Neuronal stem cell (in vitro differentiated cells): ENCODE results near the gene ARMH3.

ENCODE experiments used
- DNase-seq: peaks from one replicate; pipeline ENCODE4 v3.0.0-alpha.2; 2013; ENCODE audit warnings: low spot score
- H2AFZ ChIP-seq: one replicate; pipeline ENCODE4 v1.6.1; 2013; ENCODE audit warnings: mild to moderate bottlenecking, low read length, inconsistent platforms
- H2AK5ac ChIP-seq: 2 replicates; pipeline ENCODE4 v1.6.1; 2013; ENCODE audit warnings: low read depth, mild to moderate bottlenecking, inconsistent platforms, low read length, moderate library complexity, mixed read lengths
- H2BK120ac ChIP-seq: 2 replicates; pipeline ENCODE4 v1.6.1; 2013; ENCODE audit warnings: low read depth, mild to moderate bottlenecking, inconsistent platforms, low read length, moderate library complexity, mixed read lengths
- H2BK12ac ChIP-seq: one replicate; pipeline ENCODE4 v1.6.1; 2013; ENCODE audit warnings: low read length, inconsistent platforms
- H2BK15ac ChIP-seq: 2 replicates; pipeline ENCODE4 v1.6.1; 2013; ENCODE audit warnings: mild to moderate bottlenecking, low read length, inconsistent platforms, mixed read lengths
- H2BK5ac ChIP-seq: one replicate; pipeline ENCODE4 v1.6.1; 2013; ENCODE audit warnings: inconsistent platforms, mild to moderate bottlenecking, low read length, moderate library complexity
- H3K14ac ChIP-seq: one replicate; pipeline ENCODE4 v1.6.1; 2013; ENCODE audit warnings: low read length, inconsistent platforms
- H3K18ac ChIP-seq: 2 replicates; pipeline ENCODE4 v1.6.1; 2013; ENCODE audit warnings: low read length, inconsistent platforms
- H3K23ac ChIP-seq: 2 replicates; pipeline ENCODE4 v1.6.1; 2013; ENCODE audit warnings: low read depth, mild to moderate bottlenecking, mixed read lengths, low read length, inconsistent platforms; ENCODE audit not compliant: poor library complexity
- H3K27ac ChIP-seq: replicated peaks from 3 replicates; pipeline ENCODE4 v1.5.1; 2013; ENCODE audit warnings: low read length, inconsistent platforms
- H3K27me3 ChIP-seq, 3 experiments: 2 replicates each; pipeline ENCODE4 v1.6.1; 2013; ENCODE audit warnings: low read length in 3 of 3, mild to moderate bottlenecking in 2 of 3, inconsistent platforms in 1 of 3, low read depth in 1 of 3, mixed read lengths in 1 of 3, moderate library complexity in 1 of 3; ENCODE audit not compliant: control insufficient read depth in 3 of 3, insufficient read depth in 3 of 3
- H3K36me3 ChIP-seq, 2 donors: replicated peaks in 1 of 2; 2 replicates each; pipeline ENCODE4 v1.6.1; 2013; ENCODE audit warnings: low read length in 2 of 2; ENCODE audit not compliant: control insufficient read depth in 2 of 2, insufficient read depth in 2 of 2
- H3K4ac ChIP-seq: 2 replicates; pipeline ENCODE4 v1.6.1; 2013; ENCODE audit warnings: inconsistent platforms, mild to moderate bottlenecking, low read length, moderate library complexity
- H3K4me1 ChIP-seq, 2 donors: 1 replicate in 1 of 2; 2 replicates in 1 of 2; pipeline ENCODE4 v1.6.1; 2013; ENCODE audit warnings: low read length in 2 of 2, low read depth in 1 of 2; ENCODE audit not compliant: control insufficient read depth in 2 of 2, insufficient read depth in 1 of 2
- H3K4me2 ChIP-seq: one replicate; pipeline ENCODE4 v1.6.1; 2013; ENCODE audit warnings: mild to moderate bottlenecking, low read length, inconsistent platforms; ENCODE audit not compliant: insufficient read depth, poor library complexity, severe bottlenecking
- H3K4me3 ChIP-seq, 2 donors: 2 replicates each; pipeline ENCODE4 v1.5.1; 2013; ENCODE audit warnings: low read length in 2 of 2, mild to moderate bottlenecking in 2 of 2, inconsistent platforms in 1 of 2, moderate library complexity in 1 of 2
- H3K79me1 ChIP-seq: one replicate; pipeline ENCODE4 v1.6.1; 2013; ENCODE audit warnings: low read depth, mild to moderate bottlenecking, inconsistent platforms, low read length, moderate library complexity
- H3K9ac ChIP-seq: one replicate; pipeline ENCODE4 v1.6.1; 2013; ENCODE audit warnings: mild to moderate bottlenecking, low read depth, low read length, inconsistent platforms; ENCODE audit not compliant: poor library complexity
- H3K9me3 ChIP-seq, 2 donors: replicated peaks in 1 of 2; 2 replicates each; pipeline versions ENCODE3 to v1.6.1; 2013; ENCODE audit warnings: low read length in 2 of 2, mild to moderate bottlenecking in 2 of 2, inconsistent platforms in 1 of 2, low read depth in 1 of 2, mixed read lengths in 1 of 2, moderate library complexity in 1 of 2; ENCODE audit not compliant: control insufficient read depth in 2 of 2, insufficient read depth in 1 of 2
- H4K8ac ChIP-seq: one replicate; pipeline ENCODE4 v1.6.1; 2013; ENCODE audit warnings: low read depth, mild to moderate bottlenecking, inconsistent platforms, low read length, moderate library complexity
- H4K91ac ChIP-seq: one replicate; pipeline ENCODE4 v1.6.1; 2013; ENCODE audit warnings: low read length, low read depth, mild to moderate bottlenecking, inconsistent platforms; ENCODE audit not compliant: poor library complexity
- WGBS, 2 donors: extraction: QIAGEN DNeasy Blood & Tissue Kit; methylation state at CpG; one replicate each; pipeline ENCODE4 v1.1.7; 2013; ENCODE audit warnings: missing lambda C conversion rate in 2 of 2, mixed read lengths in 1 of 2; ENCODE audit not compliant: insufficient read length in 2 of 2, insufficient replicate concordance in 1 of 2; ENCODE audit errors: extremely low coverage in 2 of 2; 5-methylcytosine and 5-hydroxymethylcytosine counted together

Gene ARMH3

DNA sequence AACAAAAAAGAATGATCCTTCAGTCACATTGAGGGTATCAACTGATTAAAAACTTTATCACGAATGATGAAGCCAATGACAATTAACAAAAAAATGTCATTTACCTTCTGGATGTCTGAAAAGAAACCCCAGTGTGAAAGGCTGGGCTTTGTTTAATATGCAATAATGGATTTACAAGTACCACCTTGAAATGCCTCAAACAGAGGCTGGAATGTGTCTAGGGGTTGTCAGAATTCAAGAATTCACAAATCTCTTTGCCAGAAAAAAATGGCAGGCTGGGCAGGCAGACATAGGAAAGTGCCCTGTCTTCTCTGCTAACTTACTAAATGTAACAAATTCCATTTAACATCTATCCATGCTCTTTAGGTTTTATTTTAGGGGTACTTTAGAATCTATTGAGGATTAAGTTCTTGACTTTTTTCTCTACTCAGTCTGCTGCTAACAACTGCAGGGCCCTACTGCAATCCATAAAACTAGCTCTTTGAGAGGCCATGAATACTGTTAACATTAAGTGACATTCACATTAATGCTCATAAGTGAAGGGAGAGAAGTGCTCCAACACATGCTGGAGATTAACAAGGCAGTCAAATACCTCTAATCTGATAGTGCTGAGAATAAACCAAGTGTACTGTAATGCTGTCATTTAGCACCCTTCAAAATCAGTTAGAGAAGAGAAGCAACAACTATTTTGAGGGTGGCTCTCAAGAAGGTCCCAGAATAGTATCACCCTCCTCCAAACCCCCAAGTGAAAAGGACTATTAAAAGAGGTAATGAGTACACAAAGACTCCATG is 169.3 kb downstream of the ARMH3 start:
- Histone ChIP-seq H3K27me3 (no peaks in the 10 kb centered on the region), H3K36me3 (no peaks in the 10 kb centered on the region), H3K4me2 (no peak overlapping the region), H3K9me3 (no peaks in the 10 kb centered on the region), H2BK120ac (no peak overlapping the region), H3K23ac (no peak overlapping the region), H3K9ac (no peak overlapping the region), H4K8ac (no peak overlapping the region), H3K4me1 (peaks cover 0 to 3% of the 10 kb centered on the region in 2 donors), H2BK5ac (no peak overlapping the region), H2AK5ac (no peak overlapping the region), H3K4ac (no peak overlapping the region), H3K18ac (no peak overlapping the region), H3K79me1 (peaks cover 2% of the 10 kb centered on the region), H2AFZ (no peak overlapping the region), H2BK12ac (no peak overlapping the region), H4K91ac (no peak overlapping the region), H3K4me3 (no peak overlapping the region), H3K14ac (no peak overlapping the region), H3K27ac (no peak overlapping the region), H2BK15ac (no peak overlapping the region)
- no CpG with 5 or more reads among the region's 1 CpG for WGBS, 2 donors
- DNase-seq: no peak

DNA sequence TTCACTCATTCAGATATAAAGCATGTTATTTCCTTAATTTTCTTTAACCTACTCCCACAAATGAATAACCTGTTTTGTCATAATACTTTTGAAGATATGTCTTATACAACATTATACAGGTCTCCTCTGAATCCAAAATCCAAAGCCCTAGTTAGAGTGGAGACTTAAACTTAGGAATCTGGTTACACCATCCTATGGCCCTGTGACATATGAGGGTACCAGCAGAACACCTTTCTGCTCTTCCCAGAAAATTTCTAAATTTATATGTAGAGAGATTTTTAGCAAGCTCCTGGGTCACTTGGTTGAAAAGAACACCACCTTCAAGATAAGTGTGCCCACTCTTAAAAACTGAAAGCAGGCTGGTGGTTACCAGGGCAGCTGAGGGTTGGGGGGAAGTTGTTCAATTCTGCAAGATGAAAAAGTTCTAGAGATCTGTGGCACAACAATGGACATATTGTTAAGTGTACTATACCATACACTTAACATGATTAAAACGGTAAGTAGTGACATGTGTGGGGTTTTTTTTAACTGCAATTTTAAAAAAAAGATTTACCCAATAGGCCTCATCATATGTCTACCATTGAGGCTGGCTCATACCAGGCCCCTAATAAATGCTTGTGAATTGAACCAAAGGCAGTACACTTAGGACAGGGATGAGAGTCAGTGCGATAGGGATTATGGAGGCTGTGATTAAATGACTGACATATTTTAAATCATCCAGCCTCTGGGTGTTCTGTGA is 174.8 kb downstream of the ARMH3 start:
- H3K9me3 ChIP-seq: no peaks in the 10 kb centered on the region
- H3K4me3 ChIP-seq: no peak overlapping the region
- no peak overlapping the region for H2BK12ac ChIP-seq
- no peaks in the 10 kb centered on the region for H3K79me1 ChIP-seq
- peaks cover 8% of the 10 kb centered on the region in 2 donors for H3K4me1 ChIP-seq
- no peak overlapping the region for H3K4ac ChIP-seq
- no peak overlapping the region for H2BK5ac ChIP-seq
- H2AFZ ChIP-seq: no peak overlapping the region
- no peak overlapping the region for H4K91ac ChIP-seq
- no peak overlapping the region for H4K8ac ChIP-seq
- H3K27me3 ChIP-seq: no peaks in the 10 kb centered on the region
- no peak overlapping the region for H3K14ac ChIP-seq
- WGBS, 2 donors: no CpG with 5 or more reads among the region's 2 CpGs
- H3K18ac ChIP-seq: no peak overlapping the region
- H2AK5ac ChIP-seq: no peak overlapping the region
- no peak overlapping the region for H3K4me2 ChIP-seq
- H3K23ac ChIP-seq: no peak overlapping the region
- no peak overlapping the region for H2BK15ac ChIP-seq
- no peaks in the 10 kb centered on the region for H3K36me3 ChIP-seq
- no peak for DNase-seq
- no peak overlapping the region for H3K27ac ChIP-seq
- no peak overlapping the region for H2BK120ac ChIP-seq
- no peak overlapping the region for H3K9ac ChIP-seq

DNA sequence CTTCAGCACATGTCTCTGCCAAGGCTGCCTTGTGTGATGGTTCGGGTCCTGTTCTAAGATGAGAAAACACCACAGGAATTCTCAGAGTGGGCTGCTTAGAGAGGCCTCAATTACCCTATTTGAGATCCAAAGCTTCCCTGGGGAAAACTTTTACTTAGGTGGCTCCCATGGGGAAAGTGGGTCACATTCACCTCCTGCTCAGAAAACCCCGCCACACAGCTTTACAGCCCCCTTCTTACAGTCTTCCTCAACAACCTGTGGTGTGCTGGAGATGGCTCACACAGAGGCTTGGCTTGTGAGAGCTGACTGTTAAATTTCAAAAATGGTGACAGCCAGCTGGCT is 175.8 kb downstream of the ARMH3 start:
- H2BK15ac ChIP-seq: no peak overlapping the region
- H4K91ac ChIP-seq: no peak overlapping the region
- no peak overlapping the region for H3K4me3 ChIP-seq
- no peaks in the 10 kb centered on the region for H3K79me1 ChIP-seq
- no CpG with 5 or more reads among the region's 2 CpGs for WGBS, 2 donors
- H2BK5ac ChIP-seq: no peak overlapping the region
- no peak overlapping the region for H2AK5ac ChIP-seq
- no peak overlapping the region for H2BK120ac ChIP-seq
- no peak overlapping the region for H3K18ac ChIP-seq
- H3K9me3 ChIP-seq: no peaks in the 10 kb centered on the region
- H3K27ac ChIP-seq: no peak overlapping the region
- no peak overlapping the region for H3K9ac ChIP-seq
- no peak overlapping the region for H4K8ac ChIP-seq
- no peak for DNase-seq
- no peaks in the 10 kb centered on the region for H3K36me3 ChIP-seq
- peaks cover 8% of the 10 kb centered on the region in 2 donors for H3K4me1 ChIP-seq
- no peak overlapping the region for H3K4me2 ChIP-seq
- no peaks in the 10 kb centered on the region for H3K27me3 ChIP-seq
- no peak overlapping the region for H3K4ac ChIP-seq
- no peak overlapping the region for H3K14ac ChIP-seq
- H3K23ac ChIP-seq: no peak overlapping the region
- no peak overlapping the region for H2BK12ac ChIP-seq
- H2AFZ ChIP-seq: no peak overlapping the region

DNA sequence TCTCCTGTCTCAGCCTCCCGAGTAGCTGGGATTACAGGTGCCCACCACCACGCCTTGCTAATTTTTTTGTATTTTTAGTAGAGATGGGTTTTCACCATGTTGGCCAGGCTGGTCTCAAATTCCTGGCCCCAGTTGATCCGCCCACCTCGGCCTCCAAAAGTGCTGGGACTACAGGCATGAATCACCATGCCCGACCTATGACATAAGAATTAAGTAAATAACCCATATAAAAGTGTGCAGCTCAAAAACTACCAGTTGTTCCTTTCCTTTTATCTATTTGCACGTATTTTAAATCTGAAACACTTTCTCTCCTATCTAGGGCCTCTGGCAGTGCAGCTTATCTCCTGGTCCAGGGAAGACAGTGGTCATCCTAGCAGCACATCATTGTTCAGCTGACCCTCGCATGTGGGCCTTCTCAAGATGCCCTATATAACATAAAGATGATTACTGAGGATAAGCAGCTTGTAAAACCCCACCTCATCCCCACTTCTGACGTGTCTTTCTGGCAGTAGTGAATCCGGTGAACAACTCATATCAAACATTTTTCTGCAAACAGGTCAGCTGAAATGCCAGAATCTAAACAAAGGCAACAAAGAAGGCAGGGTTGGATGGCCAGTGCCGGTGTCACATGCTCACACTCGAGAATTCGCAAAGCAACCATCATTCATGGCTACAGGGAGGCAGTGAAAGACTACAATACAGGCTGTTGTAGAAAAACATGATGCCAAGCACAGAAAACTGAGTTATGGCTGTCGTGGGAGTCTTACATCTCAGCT is 176.3 kb downstream of the ARMH3 start:
- no peak overlapping the region for H3K27ac ChIP-seq
- no CpG with 5 or more reads among the region's 13 CpGs for WGBS, 2 donors
- no peak overlapping the region for H2AFZ ChIP-seq

More for the DNA sequence above, 176.3 kb downstream of the ARMH3 start:
- H3K9me3 ChIP-seq: no peaks in the 10 kb centered on the region
- no peak overlapping the region for H3K4ac ChIP-seq
- H4K8ac ChIP-seq: no peak overlapping the region
- H3K23ac ChIP-seq: no peak overlapping the region
- H2AK5ac ChIP-seq: no peak overlapping the region
- H3K27me3 ChIP-seq: no peaks in the 10 kb centered on the region
- H3K4me2 ChIP-seq: no peak overlapping the region
- H3K4me3 ChIP-seq: no peak overlapping the region
- H2BK12ac ChIP-seq: no peak overlapping the region
- H4K91ac ChIP-seq: no peak overlapping the region
- no peaks in the 10 kb centered on the region for H3K79me1 ChIP-seq
- H3K18ac ChIP-seq: no peak overlapping the region
- no peak overlapping the region for H2BK15ac ChIP-seq
- H2BK5ac ChIP-seq: no peak overlapping the region
- H3K4me1 ChIP-seq: peaks cover 8 to 12% of the 10 kb centered on the region in 2 donors
- no peak overlapping the region for H2BK120ac ChIP-seq
- H3K36me3 ChIP-seq: no peaks in the 10 kb centered on the region
- H3K14ac ChIP-seq: no peak overlapping the region
- H3K9ac ChIP-seq: no peak overlapping the region
- no peak for DNase-seq
